ENCODE measurements around the gene RBM33.

- TF ChIP-seq GTF2F1 (IDR thresholded peaks at IDR 0.05; ENCODE audit: borderline replicate concordance, low read depth, low read length): no peak
- TF ChIP-seq GABPA (IDR thresholded peaks at IDR 0.05; ENCODE audit: borderline replicate concordance, insufficient read depth, low read length): no peak
Observed at GRCh38 chr7:155728116-155728515, 83.7 kb downstream of the RBM33 start.
